Prostate gland (tissue), 2 donors: ENCODE measurements around the gene HLA-DQA1.

Experiments
- CTCF ChIP-seq, 4 experiments: fragments of 200-600 bp in 2 of 4; fragments of 450-650 bp in 2 of 4; sonication (generic) in 2 of 4; IDR thresholded peaks; 1 replicate in 3 of 4; 2 replicates in 1 of 4; pipeline ENCODE4 v1.5.1; 2016 to 2019; ENCODE audit warnings: antibody characterized with exemption in 4 of 4, mild to moderate bottlenecking in 2 of 4, moderate library complexity in 2 of 4
- POLR2A ChIP-seq: fragments of 450-650 bp; IDR thresholded peaks from one replicate; pipeline ENCODE4 v1.6.1; 2016; ENCODE audit warnings: antibody characterized with exemption, mild to moderate bottlenecking

- TF ChIP-seq POLR2A = no peak
- no peak for TF ChIP-seq CTCF (IDR thresholded peaks at IDR 0.05)
These were observed 24.9 kb downstream of the HLA-DQA1 start for GRCh38 chr6:32662099-32662498.
